Heart left ventricle (tissue), 13 donors: Measurements from ENCODE around the gene MT1X.

ENCODE experiments used
- CTCF ChIP-seq, 12 donors: fragments of 200-600 bp; sonication (generic) in 4 of 12; IDR thresholded peaks; one replicate each; pipeline versions ENCODE4 v1.5.0 to v1.8.0; 2018 to 2022; ENCODE audit warnings: antibody characterized with exemption in 12 of 12, mild to moderate bottlenecking in 5 of 12
- POLR2A ChIP-seq, 2 donors: fragments of 450-650 bp; IDR thresholded peaks; one replicate each; pipeline ENCODE4 v1.6.1; 2017; ENCODE audit warnings: antibody characterized with exemption in 2 of 2, mild to moderate bottlenecking in 2 of 2, moderate library complexity in 2 of 2
- donor health status: ischemic (EF 13 %, LVEDD 7.1; RV severe dilation, severe dysfunction).
- donor health status: DM: no; HTN: yes; CAD: no.
- donor health status: DM: no; HTN: no; CAD: no.
- donor health status: ischemic (EF 25% LVEDD 6.9; RV normal size, moderate dysfunction).
- donor health status: ischemic (EF 25% LVEDD 5.7; RV mildly dilated, moderate dysfunction).
- donor health status: ischemic (EF 35%, LVEDD 5.7; RV mildly dilated, moderate dysfunction).
- donor health status: nonischemic (EF 11% LVEDD 7.7; RV severe dilation, severe dysfunction).
- donor health status: DM: yes; HTN: yes; CAD: no.
- donor health status: PGD.
- donor health status: ischemic (EF 29% LVEDD 5.4; RV normal size, mild dysfunction).
- donor health status: nonischemic (EF 23%, LVEDD 6.1; RV moderate dilation, normal function).

- TF ChIP-seq POLR2A (IDR thresholded peaks at IDR 0.05) (no peak), CTCF (IDR thresholded peaks at IDR 0.05) (no peak)
Measured at GRCh38 chr16:56683424-56684172, 1.3 kb downstream of the MT1X start.
